ENCODE measurements around the gene OR4A47. TPM values are rescaled to one million over a fixed set of nuclear protein-coding genes. Genes with fewer than 3 reads are reported as not detected.
"Not testable (repeated sequence)": the region's sequence is repeated elsewhere in the genome, so short reads cannot be mapped to it uniquely, and the experiment has no call there.

Gene OR4A47, protein sequence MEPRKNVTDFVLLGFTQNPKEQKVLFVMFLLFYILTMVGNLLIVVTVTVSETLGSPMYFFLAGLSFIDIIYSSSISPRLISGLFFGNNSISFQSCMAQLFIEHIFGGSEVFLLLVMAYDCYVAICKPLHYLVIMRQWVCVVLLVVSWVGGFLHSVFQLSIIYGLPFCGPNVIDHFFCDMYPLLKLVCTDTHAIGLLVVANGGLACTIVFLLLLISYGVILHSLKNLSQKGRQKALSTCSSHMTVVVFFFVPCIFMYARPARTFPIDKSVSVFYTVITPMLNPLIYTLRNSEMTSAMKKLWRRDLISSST
- total RNA-seq, result not detected
- long read RNA-seq, result 0 reads

DNA sequence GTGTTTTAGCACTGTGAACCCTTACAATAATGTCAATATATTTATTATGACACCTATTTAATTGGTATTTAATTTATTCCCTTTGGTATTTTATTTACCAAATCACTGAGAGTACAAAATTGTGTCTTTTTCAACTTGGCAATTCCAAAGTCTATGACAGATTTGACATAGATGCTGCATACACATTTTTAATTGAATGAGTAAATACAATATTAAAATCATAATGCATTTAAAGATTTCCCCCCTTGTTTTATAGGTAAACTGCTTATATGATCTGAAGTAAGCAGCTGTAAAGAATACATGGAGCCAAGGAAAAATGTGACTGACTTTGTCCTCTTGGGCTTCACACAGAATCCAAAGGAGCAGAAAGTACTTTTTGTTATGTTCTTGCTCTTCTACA is at the start of gene OR4A47:
Gene OR4A47 (plus strand): TSS at position 301 of the 400 bp plus-strand sequence. CDS start 0 bp downstream, at position 301.
- intact Hi-C loops (cut with DNase I), result not testable (repeated sequence)

DNA sequence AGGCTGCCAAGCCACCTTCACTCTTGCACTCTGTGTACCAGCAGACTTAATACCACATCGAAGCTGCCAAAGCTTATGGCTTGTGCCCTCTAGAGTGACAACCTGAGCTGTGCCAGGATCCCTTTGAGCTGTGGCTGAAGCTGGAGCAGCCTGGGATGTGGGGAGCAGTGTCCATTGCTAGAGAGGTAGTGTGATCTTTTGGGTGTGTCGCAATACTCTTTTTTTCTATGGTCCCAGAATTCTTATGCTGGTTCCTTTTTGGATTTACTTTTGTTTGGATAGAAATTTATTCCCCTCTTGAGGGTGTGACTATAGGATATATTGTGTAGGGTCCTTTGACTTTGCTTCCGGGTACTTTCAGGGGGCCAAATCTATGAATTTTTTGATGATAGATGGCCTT is 32.7 kb upstream of the OR4A47 start:
- DNase-seq (ENCODE audit: low spot score); intact Hi-C loops (cut with DNase I): not testable (repeated sequence)

More for the DNA sequence above, at the start of gene OR4A47:
- not testable (repeated sequence) for DNase-seq (ENCODE audit: low spot score)

DNA sequence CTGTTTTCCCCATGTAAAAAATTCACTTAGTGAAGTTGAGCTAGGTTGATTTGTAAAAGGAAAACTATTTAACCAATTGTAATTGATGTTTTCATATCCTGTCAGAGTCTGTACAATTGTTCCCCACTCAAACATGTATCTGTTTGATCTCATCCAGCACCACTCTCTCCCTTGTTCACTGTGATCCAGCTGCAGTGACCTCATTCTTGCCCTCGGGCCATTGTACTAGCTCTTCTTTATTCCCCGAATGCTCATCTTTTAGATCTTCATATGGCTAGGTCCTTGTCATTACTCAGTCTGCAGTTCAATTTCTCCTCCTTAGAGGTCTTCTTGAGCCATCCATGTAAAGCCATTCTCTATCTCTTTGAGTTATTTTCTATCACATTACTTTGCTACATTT is 14.6 kb upstream of the OR4A47 start:
- DNase-seq (ENCODE audit: low spot score); intact Hi-C loops (cut with DNase I): not testable (repeated sequence)

DNA sequence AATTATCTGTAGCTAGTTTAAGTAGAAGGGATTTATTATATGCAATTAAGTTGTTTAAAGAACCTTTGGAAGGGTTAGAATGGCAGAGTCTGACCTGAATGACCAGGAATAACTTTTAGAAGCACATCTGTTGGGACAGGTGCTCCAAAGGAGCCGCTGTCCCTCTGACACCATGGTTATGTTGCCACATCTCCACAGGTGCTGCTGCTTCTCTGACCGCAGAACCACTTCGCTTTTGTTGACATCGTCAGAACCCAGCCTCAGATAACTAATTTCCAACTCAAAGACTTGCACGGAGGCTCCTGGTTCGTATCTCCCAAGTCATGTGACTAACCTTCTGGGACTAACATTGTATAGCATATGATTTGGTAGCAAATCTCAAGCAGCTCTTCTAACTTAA is 13.9 kb upstream of the OR4A47 start:
- intact Hi-C loops (cut with DNase I); DNase-seq (ENCODE audit: low spot score): not testable (repeated sequence)

DNA sequence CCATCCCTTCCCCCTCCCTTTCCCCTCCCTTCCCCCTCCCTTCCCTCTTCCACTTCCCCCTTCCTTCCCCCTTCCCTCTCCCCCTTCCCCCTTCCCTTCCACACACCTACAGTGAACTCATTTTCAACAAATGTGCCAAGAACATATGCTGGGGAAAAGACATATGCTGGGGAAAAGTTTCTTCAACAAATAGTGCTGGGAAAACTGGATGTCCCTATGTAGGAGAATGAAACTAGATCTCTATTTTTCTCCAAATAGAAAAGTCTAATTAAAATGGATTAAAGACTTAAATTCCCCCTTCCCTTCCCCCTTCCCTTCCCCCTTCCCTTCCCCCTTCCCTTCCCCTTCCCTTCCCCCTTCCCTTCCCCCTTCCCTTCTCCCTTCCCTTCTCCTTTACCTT is 17.6 kb downstream of the OR4A47 start:
- DNase-seq (ENCODE audit: low spot score); intact Hi-C loops (cut with DNase I): not testable (repeated sequence)

DNA sequence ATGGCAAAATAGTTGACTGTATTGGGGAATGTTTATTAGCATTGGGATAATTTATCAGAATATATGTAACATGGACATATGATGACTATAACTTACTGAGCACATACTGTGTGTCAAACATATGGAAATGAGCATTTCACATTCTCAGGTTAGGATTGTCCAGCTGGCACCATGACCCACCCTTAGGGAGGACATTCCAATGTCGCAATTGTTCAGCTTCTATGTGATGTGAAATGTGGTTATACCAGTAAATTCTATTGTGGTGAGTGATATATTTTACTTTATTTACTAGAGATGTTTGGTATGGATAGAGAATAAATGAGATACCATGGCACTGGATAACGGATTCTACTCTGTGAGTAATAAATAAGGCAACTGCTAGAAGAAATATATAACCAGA is 50.4 kb downstream of the OR4A47 start:
- intact Hi-C loops (cut with DNase I), result no loop called here
- no peak for DNase-seq (ENCODE audit: low spot score)

Other genes with a start within 250 kb of the OR4A47 start
- not detected for gene OR4X2, start 243.7 kb upstream of the OR4A47 start, total RNA-seq
- gene OR4X1, start 224.9 kb upstream of the OR4A47 start, total RNA-seq, result not detected
- gene OR4S1, start 182.6 kb upstream of the OR4A47 start, total RNA-seq, result not detected
- gene OR4C3, start 163.9 kb upstream of the OR4A47 start, total RNA-seq, result not detected
- not detected for gene OR4C5, start 122.3 kb upstream of the OR4A47 start, total RNA-seq

Data from cardiac septum (tissue), 1 donor.